ENCODE results near the gene MESP2. TPM values are rescaled to one million over a fixed set of nuclear protein-coding genes. Genes with fewer than 3 reads are reported as not detected.

MESP2 gene
- total RNA-seq, 1 experiment from 2014 or later: 1.1 TPM

- Histone ChIP-seq H3K9me3 (ENCODE audit: control insufficient read depth, insufficient read depth, low read depth, low read length) (no peaks in the 10 kb centered on the region), H3K27me3 (ENCODE audit: control insufficient read depth, insufficient read depth, low read length) (no peaks in the 10 kb centered on the region), H3K4me3 (ENCODE audit: low read depth in 2 of 2, low read length in 2 of 2) (no peak overlapping the region), H3K36me3 (ENCODE audit: control insufficient read depth, insufficient read depth, low read length) (no peaks in the 10 kb centered on the region), H3K4me1 (ENCODE audit: control insufficient read depth, insufficient read depth, low read length) (peaks cover 34% of the 10 kb centered on the region), H3K27ac (ENCODE audit: low read length) (peak overlapping the region; percentile 29; the same call in 1 of the 2 replicates)
- in situ Hi-C loops (cut with HindIII; ENCODE audit: low pct_unique_long_range_greater_than_20kb, low sequenced_read_pairs) (no loop called here), intact Hi-C loops (cut with micrococcal nuclease; ENCODE audit: unreplicated experiment) (no loop called here)
- TF ChIP-seq TCF7L2 (IDR thresholded peaks at IDR 0.05; ENCODE audit: low read depth, low read length): no peak
- TF ChIP-seq SIN3A (IDR thresholded peaks at IDR 0.05; ENCODE audit: borderline replicate concordance, insufficient read depth, low read depth, low read length): no peak
- no peak for TF ChIP-seq POLR2AphosphoS5 (IDR thresholded peaks at IDR 0.05; ENCODE audit: low read depth, low read length)
- TF ChIP-seq, protein P1, sequence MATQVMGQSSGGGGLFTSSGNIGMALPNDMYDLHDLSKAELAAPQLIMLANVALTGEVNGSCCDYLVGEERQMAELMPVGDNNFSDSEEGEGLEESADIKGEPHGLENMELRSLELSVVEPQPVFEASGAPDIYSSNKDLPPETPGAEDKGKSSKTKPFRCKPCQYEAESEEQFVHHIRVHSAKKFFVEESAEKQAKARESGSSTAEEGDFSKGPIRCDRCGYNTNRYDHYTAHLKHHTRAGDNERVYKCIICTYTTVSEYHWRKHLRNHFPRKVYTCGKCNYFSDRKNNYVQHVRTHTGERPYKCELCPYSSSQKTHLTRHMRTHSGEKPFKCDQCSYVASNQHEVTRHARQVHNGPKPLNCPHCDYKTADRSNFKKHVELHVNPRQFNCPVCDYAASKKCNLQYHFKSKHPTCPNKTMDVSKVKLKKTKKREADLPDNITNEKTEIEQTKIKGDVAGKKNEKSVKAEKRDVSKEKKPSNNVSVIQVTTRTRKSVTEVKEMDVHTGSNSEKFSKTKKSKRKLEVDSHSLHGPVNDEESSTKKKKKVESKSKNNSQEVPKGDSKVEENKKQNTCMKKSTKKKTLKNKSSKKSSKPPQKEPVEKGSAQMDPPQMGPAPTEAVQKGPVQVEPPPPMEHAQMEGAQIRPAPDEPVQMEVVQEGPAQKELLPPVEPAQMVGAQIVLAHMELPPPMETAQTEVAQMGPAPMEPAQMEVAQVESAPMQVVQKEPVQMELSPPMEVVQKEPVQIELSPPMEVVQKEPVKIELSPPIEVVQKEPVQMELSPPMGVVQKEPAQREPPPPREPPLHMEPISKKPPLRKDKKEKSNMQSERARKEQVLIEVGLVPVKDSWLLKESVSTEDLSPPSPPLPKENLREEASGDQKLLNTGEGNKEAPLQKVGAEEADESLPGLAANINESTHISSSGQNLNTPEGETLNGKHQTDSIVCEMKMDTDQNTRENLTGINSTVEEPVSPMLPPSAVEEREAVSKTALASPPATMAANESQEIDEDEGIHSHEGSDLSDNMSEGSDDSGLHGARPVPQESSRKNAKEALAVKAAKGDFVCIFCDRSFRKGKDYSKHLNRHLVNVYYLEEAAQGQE (IDR thresholded peaks at IDR 0.05; ENCODE audit: insufficient read depth in 1 of 2, low read depth in 2 of 2, low read length in 1 of 2): no peak
- no peak for TF ChIP-seq CTCF (IDR thresholded peaks at IDR 0.05)
- ChIA-PET POLR2A (no interaction called here), CTCF (no interaction called here)
- ATAC-seq: no peak
- BruUV-seq (replicated peaks): no TSS peak
- DNase-seq (ENCODE audit: low read depth, low spot score): no peak
Observed at GRCh38 chr15:89808160-89808870, 32.2 kb downstream of the MESP2 start.

GRCh38 chr15:89809093-89809786 lies 33.1 kb downstream of the MESP2 start:
- ATAC-seq (no peak), DNase-seq (ENCODE audit: low read depth, low spot score) (no peak)
- no peaks in the 10 kb centered on the region for H3K9me3 ChIP-seq (ENCODE audit: control insufficient read depth, insufficient read depth, low read depth, low read length)
- no peak overlapping the region for H3K4me3 ChIP-seq (ENCODE audit: low read depth in 2 of 2, low read length in 2 of 2)
- TF ChIP-seq SIN3A (IDR thresholded peaks at IDR 0.05; ENCODE audit: borderline replicate concordance, insufficient read depth, low read depth, low read length): no peak
- TF ChIP-seq, protein P1 (IDR thresholded peaks at IDR 0.05; ENCODE audit: insufficient read depth in 1 of 2, low read depth in 2 of 2, low read length in 1 of 2): no peak
- no peak for TF ChIP-seq POLR2AphosphoS5 (IDR thresholded peaks at IDR 0.05; ENCODE audit: low read depth, low read length)
- TF ChIP-seq CTCF (IDR thresholded peaks at IDR 0.05): no peak
- no peak for TF ChIP-seq TCF7L2 (IDR thresholded peaks at IDR 0.05; ENCODE audit: low read depth, low read length)
- H3K27ac ChIP-seq (ENCODE audit: low read length): peak overlapping the region; percentile 44; the same call in 1 of the 2 replicates
- H3K36me3 ChIP-seq (ENCODE audit: control insufficient read depth, insufficient read depth, low read length): no peaks in the 10 kb centered on the region
- H3K27me3 ChIP-seq (ENCODE audit: control insufficient read depth, insufficient read depth, low read length): no peaks in the 10 kb centered on the region
- CTCF ChIA-PET: no interaction called here
- intact Hi-C loops (cut with micrococcal nuclease; ENCODE audit: unreplicated experiment): no loop called here
- POLR2A ChIA-PET: no interaction called here
- BruUV-seq (replicated peaks): no TSS peak
- in situ Hi-C loops (cut with HindIII; ENCODE audit: low pct_unique_long_range_greater_than_20kb, low sequenced_read_pairs): no loop called here
- H3K4me1 ChIP-seq (ENCODE audit: control insufficient read depth, insufficient read depth, low read length): peaks cover 40% of the 10 kb centered on the region
